T-helper 2 cell (primary cell): ENCODE results near the gene NT5DC2.
A peak's percentile ranks its signal among the peaks of the same experiment; 100 is the strongest.
"Not testable (repeated sequence)": the region's sequence is repeated elsewhere in the genome, so short reads cannot be mapped to it uniquely, and the experiment has no call there.

ENCODE experiments used
- DNase-seq, 5 experiments: peaks; one replicate each; pipeline versions ENCODE4 v3.0.0 to v3.0.0-alpha.2; 2012 to 2022

NT5DC2 gene

DNA sequence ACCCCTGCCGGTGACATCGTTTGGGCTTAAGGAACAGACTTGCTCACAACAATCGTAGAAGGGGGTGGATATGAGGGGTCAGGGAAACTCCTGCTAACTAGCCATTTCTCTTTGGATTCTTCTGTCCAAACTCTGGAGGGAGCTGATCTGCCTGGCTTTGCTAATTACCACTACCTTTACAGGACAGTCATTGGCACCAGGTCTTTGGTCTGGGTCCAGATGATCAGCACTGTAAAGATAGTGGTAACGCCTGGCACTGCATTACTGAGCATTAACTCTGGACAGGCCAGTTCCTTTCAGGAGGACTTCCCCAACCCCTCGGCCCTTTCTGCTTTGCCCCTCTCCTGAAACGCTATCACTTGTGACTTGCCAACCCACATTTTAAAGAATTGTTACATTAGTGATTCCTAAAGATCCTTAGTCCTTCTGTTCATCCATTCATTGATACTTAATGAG, 3.5 kb upstream of the NT5DC2 start:
- no peak for DNase-seq

GRCh38 chr3:52536369-52537164, 2.9 kb upstream of the NT5DC2 start, which contains the start of gene UQCC5:
UQCC5 (plus strand) TSS chr3:52536605; CDS start chr3:52536756, 151 bp downstream.
- DNase-seq = peak; percentile 93 to 100 (median 97)

DNA sequence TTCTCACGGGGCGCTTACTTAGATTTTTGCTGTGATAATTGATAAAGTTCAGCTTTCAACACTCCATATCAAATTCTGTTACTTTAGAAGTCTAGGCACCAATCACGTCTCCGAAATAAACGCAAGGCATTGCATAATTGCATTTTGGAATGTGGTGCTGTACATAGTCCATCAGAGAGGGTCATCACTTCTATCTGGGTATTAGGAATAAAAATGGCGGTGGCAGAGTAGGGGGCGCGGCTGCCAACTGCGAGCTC, 2.4 kb upstream of the NT5DC2 start:
- DNase-seq = no peak

DNA sequence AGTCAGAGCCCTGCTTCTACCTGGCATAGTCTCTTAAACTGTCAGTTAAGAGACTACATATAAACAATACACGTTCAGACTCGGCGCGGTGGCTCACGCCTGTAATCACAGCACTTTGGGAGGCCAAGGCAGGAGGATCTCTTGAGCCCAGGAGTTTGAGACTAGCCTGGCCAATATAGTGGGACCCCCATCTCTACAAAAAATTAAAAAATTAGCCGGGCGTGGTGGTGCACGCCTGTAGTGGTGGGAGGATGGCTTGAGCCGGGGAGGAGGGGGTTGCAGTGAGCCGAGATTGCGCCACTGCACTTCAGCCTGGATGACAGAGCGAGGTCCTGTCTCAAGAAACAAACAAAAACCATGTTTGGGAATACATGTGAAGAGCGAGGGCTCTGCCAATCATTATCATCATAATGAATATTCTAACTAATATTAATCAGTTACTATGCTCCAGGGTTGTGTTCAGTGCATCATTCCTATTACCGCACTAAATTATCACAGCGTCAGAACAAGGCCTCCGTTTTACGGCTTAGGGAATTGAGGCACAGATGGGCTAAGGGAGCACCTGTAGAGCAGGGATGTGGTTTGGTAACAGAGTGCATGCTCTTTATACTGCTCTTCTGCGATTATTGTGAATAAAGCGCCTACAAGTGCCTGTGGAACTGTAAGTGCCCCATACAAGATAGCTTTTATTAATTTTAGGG, 1.9 kb upstream of the NT5DC2 start:
- no peak for DNase-seq

DNA sequence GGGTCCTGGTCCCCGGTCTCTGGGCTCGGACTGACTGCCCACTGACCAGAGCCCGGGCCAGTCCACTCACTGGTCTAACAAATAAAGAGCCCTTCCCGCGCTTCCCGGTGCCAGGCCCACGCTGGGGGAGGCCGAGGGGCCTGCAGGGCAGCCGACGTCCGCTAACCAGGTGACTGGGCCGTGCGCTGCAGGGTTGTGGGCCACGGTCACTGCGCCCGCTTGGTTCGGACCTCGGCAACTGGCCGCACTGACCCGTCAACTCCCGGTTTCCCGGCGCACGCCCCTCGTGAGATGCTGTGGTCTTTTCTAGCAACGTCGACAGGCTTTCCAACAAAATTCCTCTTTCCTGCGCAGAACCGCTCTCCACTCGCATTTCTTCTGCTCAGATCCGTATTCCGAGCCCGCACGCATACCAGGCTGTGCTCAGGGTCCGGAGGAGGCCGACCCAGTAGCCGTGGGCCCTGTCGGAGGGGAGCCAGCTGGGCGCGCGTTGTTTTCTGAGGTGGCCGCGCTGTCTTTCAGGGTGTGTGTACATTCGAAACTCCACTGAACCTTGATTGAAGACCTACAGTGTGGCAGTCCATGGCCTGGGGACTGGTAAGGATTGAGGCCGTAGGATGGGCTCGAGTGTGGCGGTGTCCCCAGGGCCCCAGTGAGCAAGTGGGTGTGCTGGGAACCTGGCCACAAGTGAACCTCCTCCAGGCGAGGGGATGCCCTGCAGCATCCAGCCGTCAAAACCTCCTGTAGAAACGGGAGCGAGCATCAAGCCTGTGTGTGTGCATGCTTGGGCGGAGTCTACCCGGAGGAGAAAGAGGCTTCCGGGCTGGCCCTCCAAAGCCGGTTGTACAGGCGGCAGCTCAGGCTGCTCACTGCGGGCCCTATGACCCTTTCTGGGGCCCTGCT, 875 bp upstream of the NT5DC2 start:
- DNase-seq = no peak

DNA sequence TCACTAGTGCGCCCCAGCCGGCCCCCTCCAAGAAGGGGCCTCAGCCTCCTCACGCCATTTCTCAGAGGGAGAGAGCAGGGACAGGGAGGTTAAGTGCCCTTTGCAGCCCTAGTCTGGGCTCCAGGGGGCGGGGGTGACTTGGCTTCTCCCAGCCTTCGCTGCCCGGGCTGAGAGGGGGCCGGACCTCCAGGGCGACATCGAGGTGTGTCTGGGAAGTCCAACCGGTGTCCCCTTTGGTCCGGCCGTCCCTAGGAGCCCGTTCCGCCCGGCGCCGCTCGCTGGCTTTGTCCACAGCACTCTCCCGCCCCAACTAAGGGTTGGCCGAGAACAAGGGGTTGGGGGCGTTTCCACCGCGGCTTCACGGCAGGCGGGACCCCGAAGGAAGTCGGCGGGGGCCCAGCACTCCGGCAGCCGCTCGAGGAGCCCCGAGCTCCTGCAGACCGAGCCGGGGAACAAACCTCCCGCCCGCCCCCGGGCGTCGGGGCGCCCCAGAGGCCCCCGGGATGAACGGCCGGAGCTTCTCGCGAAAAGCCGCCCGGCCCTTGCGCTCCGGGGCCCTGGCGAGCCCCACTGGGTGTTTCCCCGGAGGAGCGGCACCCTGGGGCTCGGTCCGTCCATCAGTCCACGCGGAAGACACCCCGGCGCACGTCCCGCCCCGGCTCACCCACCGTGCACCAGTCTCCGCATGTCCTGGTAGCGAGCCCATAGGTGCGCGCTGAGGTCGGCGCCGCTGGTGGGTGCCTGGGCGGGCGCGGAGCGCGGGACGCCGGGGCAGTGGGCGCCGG, 627 bp downstream of the NT5DC2 start:
- peak in 2 of 5 experiments; percentile 13 to 40 for DNase-seq

DNA sequence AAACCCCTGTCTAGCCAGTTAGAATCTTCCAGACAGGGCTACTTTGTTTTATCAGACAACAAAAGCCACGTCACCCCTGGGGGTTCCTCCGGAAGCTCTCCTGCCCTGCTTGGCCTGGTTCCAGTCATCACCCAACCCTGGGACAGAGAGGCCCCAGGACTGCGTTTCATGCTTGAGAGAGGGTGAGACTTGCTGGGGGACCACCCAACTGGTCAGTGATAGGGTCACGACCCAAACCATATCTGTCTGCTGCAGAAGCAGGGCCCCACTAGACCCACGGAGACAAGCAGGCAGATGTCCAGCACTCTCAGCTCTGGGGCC, 1.2 kb downstream of the NT5DC2 start:
- peak in 2 of 5 experiments; percentile 34 to 62 for DNase-seq

- DNase-seq = no peak
Observed at GRCh38 chr3:52531860-52532516, 1.7 kb downstream of the NT5DC2 start.

- DNase-seq = no peak
Observed at GRCh38 chr3:52530918-52531826, 2.5 kb downstream of the NT5DC2 start.

DNA sequence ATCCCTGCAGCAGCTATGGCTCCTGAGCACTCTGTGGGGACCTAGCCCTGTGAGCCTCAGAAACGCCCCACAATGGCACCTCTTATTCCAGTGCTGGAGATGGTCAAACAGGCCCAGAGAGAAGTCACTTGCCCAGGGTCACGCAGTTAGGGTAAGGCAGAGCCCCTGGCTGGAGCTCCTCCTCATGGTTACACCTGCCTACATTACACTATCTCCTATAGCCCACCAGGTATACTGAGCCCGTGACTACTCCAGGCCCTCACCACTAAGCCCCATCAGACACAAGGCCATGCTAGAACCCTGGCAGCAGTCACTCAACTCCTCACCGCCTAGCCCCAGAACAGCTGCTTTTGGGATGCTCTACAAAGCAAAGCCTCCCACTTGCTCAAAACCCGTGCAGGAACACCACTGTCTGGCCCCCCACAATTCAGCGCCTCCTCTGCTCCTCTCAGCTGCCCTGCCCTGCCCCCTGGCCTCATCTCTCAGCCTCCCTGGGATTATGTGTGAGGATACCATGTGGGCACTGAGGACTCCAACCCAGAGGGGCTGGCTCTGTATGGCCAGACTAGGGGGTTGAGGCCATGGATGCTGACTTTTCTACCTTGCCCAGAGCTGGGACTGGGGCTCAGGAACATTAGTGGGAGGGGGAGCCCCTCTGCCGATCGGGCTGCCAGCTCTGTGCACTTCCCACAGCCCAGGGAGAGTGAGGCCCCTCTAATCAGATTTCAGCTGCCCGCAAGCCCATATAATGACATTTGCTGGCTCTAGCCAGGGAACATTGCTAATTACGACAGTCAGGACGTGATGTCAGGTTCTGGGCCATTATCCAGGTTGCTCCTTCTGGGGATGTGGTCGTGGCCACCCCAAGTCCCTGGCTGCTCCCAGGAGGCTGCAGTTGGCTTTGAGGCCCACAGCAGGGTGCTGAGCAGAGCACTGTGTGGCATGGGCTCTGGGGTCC, 4.0 kb downstream of the NT5DC2 start:
- DNase-seq = no peak

GRCh38 chr3:52528586-52529375, 4.9 kb downstream of the NT5DC2 start:
- DNase-seq = no peak

DNA sequence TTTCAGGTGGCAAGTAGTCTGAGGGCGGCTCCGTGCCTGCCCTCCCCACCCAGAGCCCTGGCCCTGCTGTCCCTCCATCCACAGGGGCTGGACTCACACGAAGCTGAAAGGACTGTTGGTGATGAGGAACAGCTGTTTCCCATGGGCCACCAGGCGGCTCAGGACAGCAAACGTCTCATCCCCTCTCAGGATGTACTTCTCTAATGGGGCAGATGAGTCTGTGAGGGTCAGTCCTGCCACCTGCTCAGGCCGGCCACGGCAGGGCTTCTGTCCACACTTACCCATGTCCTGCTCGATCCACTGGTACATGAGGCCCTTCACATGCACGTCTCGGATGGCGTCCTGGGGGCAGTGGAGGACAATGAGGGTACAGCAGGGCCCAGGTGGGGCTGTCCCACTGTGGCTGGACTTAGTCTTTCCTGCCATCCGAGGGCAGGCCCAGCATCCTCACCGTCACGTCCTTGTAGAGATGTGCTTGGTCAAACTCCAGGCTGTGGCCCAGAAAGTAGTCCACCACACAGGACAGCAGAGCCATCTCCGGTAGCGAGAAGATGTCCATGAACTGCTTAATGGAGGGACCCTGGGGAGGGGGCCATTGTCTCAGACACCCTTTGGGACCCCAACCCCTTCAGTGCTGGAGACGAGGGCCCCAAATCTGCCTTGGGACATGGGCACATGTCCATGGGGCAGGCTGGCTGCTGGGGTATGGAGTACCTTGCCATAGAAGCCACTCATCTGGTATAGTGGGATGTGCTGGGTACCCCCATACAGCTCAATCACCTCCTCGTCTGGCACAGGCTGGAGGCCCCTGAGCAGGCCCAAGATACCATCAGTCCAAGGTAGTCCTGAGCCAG, 5.7 kb downstream of the NT5DC2 start:
- DNase-seq = no peak

GRCh38 chr3:52527039-52527731, 6.5 kb downstream of the NT5DC2 start:
- DNase-seq = peak in 1 of 5 experiments; percentile 1

DNA sequence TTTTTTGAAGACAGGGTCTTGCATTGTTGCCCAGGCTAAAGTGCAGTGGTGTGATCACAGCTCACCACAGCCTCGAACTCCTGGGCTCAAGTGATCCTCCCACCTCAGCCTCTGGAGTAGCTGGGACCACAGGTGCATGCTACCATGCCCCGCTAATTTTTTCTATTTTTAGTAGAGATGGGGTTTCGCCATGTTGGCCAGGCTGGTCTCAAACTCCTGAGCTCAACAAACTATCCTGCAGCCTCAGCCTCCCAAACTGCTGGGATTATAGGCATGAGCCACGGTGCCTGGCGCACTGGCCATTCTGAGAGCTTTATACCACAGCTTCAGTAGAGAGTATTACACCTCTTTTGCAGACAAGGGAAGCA, 7.0 kb downstream of the NT5DC2 start:
- DNase-seq = not testable (repeated sequence)

DNA sequence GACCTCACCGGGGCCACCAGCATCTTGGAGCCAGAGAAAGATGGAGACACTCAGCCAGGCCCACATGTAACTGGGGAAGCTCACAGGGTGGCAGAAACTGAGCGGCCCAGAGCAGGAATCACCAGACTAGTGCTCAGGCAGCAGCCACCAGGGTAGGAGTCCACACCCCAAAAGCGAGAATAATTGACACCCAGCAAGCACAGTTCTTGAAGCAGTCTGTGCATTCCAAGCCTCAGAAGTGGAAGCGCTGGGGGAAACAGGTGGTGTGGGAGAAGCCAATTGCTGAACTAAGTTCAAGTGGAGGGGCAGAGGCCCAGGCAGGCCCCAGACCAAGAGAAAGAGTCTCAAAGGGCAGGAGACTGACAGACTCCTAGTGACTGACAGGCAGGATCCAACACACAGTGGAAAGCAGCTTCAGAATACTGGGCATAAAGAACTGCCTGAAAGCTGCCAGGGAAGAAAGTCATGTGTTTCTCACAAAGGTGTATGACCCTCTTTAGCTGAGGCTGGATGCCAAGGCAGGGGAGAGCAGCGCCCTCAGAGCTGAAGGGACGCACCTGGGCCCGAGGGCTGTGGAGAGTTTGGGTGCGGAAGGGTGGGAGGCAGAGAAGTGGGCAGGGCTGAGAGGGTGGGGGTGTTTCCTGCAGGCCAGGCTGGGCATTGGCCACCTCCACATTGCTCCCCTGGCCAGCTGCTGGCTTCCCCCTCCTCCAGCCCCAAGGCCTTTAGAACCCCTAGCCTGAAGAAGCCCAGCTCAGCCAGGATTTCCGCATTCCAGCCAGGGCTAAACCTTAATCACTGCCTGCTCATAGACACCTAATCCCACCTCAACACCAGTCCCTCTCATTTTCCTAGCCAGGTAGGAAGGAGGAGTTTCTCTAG, 7.7 kb downstream of the NT5DC2 start:
- no peak for DNase-seq
